ENCODE measurements around the gene DUS1L. TPM values are rescaled to one million over a fixed set of nuclear protein-coding genes. Genes with fewer than 3 reads are reported as not detected.

The DUS1L gene
- total RNA-seq = 55.7 and 75.2 TPM in 2 replicates

DNA sequence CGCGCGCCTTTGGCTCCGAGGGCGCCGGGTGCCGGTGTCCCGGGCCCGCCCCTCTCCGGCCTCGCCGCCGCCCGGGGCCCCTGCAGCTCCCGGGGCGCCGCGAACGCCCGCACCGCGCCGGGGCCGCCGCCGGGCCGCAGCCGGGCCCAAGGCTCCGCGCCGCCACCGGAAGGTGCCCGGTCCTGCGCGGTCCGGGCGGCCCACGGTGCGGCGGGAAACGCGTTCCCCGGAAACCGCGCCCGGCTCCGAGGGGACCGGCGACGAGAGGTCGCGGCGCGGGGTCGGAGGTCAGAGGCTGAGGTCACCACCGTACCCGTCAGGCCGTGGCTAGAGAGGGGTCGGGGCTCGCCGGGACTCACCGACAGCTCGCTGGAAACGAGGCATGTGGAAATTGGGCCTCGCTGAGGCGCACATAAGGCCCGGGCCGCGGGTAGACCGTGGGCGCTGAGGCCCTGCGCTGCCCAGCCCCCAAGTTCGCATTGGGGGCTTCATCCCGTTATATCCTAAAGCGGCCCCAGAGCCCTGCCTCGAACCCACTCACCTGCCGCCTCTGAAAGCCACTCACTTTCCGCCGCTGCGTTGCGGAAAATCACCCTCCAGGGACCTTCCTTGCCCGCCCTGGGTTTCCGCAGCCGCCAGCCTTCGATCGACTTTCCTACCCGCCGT lies at the start of gene DUS1L:
TSS of gene DUS1L (minus strand) at position 167 of the 666 bp plus-strand sequence. CDS start 745 bp downstream, outside the sequence.
- no peak for DNase-seq (ENCODE audit: extremely low read depth, low read depth, low spot score)

DNA sequence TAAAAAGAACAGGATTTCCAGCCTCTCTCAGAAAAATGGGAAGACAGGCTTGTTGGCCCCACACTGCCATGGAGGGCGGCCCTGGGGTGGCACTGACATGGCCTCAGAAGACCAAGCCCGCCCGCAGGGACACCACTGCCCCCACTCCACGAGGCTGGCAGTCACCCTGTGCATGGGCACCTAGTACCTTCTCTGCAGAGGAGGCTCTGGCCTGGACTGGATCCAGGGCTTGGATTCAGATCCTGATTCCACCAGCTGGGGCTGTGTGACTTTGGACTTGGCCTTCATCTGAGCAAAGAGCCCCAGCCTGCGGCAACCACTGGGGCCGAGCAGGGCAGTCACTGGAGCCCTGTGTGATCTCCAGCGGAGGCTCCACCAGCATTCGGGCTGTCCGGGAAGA lies 49.3 kb upstream of the DUS1L start:
- no peak for DNase-seq (ENCODE audit: extremely low read depth, low read depth, low spot score)

DNA sequence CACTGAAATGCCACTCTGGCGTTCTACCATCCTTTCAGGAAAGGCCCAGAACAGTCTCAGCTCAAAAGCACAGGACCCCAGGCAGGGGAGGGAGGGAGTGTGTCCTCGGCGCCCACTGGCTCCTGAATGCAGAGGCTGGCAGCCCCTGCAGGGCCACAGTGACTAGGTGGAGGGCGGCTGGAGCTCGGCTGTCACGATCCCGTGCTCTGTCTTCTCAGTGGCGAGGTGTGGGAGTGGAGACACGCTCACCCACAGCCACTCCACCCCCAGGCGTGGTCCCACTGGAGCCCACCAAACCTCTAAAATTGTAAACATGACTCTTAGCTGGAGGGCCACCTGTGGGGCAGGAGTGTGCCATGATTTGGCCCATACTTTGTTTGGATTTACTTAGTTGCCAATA lies 48.8 kb upstream of the DUS1L start:
- DNase-seq (ENCODE audit: extremely low read depth, low read depth, low spot score) = no peak

DNA sequence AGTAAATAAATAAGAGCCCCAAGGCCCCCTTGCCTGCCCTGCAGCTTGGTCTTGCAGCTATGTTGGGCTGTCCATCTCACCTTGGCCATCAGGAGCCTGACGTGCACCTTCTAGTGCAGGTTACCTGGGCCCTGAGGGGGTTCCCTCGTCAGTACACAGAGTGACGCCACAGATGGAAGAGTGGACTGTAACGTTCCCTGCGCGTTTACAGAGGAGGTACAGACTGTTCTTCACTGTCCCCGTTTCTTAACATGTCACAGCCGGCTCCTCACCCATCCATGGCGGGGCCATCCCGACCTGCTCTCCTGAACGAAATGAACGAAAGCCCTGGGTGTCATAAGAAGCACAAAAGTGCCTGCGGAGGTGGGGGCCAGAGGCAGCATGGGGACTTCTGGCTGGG lies 48.3 kb upstream of the DUS1L start:
- DNase-seq (ENCODE audit: extremely low read depth, low read depth, low spot score) = no peak

DNA sequence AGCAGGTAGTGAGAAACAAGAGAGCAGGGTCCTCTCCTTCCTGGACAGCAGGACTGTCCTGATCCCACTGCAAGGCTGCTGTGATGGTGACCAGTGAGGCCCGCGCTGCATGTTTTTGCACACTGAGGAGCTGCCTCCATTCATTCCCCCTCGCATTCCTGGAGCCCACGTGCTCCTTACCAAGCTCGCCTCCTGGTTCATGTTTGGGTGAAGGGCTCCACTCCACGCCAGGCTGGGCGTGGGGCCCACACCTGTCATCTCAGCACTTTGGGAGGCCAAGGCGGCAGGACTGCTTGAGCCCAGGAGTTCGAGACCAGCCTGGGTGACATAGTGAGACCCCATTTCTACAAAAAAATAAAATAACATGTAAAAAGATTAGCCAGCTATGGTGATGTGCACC lies 47.8 kb upstream of the DUS1L start:
- no peak for DNase-seq (ENCODE audit: extremely low read depth, low read depth, low spot score)

DNA sequence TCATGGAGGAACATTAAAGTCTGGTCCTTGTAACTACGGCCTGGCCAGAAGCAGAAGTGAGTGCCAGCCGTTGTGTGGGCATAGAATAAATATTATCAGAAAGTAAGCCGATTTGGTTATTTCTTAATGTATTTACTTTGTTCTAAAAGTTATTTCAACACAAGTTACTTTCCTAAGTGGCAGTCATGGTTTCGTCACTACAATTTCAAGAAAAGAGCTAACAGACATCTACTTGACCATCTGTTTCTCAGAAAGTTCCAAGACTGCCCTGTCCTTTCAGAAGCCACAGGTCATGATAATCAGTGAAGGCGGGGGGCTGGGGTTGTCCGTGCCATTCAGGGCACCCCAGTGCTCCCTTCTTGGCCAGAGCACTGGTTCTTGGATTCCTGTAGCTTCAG lies 47.3 kb upstream of the DUS1L start:
- no peak for DNase-seq (ENCODE audit: extremely low read depth, low read depth, low spot score)

DNA sequence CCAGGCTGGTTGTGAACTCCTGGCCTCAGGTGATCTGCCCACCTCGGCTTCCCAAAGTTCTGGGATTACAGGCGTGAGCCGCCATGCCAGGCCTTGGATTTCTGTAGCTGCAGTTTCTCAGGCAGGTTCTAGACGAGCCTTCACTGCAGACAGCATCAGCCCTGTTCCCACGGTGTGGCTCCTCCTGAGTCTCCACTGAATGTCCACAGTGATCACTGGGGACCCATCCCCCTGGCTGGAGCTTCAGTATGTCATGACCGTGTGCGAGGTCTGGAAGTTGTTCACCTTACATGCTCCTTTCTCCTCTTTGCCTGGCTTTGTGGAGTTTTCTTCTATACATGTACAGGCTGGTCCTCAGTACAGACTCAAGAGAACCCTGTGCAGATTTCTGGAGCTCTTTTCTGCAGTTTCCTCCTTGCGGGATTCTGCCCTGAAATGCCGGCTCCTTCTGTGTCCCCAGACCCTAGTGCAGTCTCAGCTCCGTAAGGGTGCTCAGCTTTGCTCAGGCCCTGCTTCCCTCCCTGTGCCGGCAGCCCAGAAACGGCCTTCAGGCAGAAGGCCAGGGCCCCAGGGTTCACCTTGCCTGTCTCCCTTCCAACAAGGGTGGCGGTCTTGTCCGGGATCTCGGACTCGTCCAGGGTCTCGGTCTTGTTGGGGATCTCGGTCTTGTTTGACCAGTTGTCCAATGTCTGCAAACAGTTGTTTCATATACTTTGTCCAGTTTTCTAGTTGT lies 46.7 kb upstream of the DUS1L start:
- no peak for DNase-seq (ENCODE audit: extremely low read depth, low read depth, low spot score)

DNA sequence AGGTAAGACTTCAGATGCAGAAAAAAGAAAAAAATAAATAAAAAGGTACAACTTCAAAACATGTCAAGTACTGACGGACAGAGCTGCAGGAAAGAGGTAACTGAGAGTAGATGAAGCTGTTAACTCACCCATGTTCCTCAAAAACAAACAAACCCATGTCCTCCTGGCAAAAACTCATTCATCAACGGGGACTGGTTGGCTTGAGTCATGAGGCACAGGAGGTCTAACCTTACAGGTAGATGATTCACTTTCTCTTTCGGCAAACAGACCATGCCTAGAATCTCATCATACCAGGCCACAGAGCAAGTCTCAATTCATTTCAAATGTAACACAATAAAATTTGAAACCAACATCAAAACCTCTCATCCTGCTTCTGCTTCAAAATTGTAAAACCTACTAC lies 44.7 kb upstream of the DUS1L start:
- no peak for DNase-seq (ENCODE audit: extremely low read depth, low read depth, low spot score)

DNA sequence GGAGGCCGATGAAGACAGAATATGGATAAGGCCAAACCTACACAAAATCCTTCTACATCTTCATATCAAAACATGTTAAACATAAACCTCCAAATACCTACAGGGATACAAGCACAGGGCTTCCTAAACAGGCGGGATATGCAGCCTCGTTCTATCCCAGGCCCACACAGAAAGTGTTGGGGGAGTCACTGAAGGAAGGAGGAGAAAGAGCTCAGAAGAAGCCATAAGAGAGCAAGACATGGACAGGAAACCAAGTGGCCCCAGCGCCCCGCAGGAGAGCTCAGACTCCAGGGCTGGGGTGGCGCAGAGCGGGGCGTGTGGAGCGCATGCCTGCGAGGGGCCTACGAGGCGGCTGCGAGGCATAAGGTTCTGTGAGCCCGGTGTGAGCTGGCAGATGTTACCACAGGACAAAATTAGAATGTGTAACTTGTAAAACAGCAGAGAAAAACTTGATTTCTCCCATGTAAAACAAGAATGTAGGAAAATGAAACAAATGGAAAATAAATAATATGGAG lies 43.4 kb upstream of the DUS1L start:
- no peak for DNase-seq (ENCODE audit: extremely low read depth, low read depth, low spot score)

DNA sequence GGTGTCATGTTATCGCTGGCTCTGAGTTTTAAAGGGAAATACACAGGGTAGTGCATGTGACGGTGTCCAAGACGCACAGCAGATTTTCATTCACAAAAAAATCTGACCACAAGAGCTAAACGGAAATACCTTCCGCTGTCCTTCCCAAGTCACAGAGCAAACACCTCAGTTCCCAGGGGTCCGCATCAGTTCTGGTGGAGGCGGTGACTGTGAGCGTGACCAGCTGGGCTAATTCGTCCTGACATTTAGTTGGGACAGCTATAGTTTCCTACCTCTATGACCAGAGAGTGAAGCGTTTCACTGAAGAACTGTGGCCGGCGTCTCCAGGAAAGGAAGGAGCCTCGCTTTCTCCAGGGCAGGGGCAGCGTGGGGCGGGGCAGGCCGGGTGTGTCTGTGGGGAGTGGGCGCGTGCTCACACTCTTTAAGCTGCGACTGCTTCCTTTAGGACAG lies 42.9 kb upstream of the DUS1L start:
- no peak for DNase-seq (ENCODE audit: extremely low read depth, low read depth, low spot score)

DNA sequence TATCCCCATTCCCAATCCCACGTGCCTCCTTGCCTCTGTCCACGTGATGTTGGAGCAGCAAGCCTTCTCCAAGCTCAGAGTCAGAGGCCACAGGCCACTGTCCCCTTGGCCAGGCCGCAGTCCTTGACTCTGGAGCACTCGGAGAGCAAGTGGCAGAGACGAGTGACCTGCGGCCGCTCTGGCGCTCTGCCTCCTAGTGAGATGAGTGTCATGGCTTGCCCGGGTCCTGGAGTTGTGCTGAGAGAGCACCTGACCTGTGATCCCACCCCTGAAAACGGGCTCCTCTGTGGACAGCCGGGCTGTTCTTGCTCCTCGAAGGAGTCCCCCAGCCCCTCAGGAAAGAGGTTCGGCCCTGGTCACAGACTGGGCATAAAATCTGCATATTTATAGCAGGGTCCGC lies 42.4 kb upstream of the DUS1L start:
- no peak for DNase-seq (ENCODE audit: extremely low read depth, low read depth, low spot score)

DNA sequence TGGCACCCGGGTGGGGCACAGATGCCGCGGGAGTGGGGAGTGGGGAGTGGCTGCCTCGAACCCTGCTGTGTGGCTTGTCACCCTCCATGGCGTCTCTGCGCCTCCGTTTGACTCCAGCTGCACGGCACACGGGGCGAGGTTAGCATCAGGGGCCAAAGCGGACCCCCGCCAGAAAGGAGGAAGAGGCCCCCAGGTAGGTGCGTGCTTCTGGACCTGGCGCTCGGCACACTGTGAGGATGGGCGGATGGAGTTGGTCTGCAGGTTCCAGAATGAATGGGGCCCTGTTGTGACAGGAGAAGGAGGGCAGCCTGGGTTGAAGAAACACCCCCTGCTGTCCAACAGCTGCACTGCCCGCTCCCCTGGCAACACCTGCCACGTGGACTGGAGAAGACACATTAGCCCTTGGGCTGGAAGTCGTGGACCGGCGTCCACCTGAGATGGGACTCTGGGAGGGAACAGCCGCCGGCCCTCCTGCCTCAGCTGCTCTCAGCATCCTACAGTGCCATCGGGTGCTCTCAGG lies 41.8 kb upstream of the DUS1L start:
- DNase-seq (ENCODE audit: extremely low read depth, low read depth, low spot score) = no peak

DNA sequence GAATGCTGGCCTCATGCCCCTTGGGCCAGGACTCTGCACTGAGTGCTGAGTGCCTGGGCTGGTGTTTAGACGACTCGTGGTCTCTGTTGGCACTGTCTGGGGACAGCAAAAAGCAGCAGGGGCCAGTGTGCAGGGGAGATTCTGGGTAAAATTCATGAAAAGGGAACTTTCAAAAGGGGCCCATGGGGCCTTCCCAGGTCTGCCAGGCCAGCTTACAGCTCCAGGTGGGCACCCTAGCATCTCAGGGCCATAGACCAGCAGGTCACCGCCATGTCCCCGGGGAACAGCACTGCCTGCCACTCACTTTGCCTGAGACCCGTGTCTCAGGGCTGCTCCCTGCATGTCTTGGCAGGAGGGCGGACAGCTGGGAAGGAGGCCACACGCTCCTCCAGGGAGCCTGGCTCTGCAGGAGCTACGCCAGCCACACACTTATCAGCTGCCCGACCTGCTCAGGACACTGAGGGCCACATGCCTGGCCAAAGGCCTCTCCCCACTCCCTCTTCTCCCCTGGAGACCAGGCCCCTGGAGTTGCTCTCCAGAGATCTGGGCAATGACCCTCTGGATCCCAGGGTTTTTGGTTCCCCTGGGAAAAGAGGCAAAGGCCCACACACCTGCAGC lies 41.2 kb upstream of the DUS1L start:
- no peak for DNase-seq (ENCODE audit: extremely low read depth, low read depth, low spot score)

DNA sequence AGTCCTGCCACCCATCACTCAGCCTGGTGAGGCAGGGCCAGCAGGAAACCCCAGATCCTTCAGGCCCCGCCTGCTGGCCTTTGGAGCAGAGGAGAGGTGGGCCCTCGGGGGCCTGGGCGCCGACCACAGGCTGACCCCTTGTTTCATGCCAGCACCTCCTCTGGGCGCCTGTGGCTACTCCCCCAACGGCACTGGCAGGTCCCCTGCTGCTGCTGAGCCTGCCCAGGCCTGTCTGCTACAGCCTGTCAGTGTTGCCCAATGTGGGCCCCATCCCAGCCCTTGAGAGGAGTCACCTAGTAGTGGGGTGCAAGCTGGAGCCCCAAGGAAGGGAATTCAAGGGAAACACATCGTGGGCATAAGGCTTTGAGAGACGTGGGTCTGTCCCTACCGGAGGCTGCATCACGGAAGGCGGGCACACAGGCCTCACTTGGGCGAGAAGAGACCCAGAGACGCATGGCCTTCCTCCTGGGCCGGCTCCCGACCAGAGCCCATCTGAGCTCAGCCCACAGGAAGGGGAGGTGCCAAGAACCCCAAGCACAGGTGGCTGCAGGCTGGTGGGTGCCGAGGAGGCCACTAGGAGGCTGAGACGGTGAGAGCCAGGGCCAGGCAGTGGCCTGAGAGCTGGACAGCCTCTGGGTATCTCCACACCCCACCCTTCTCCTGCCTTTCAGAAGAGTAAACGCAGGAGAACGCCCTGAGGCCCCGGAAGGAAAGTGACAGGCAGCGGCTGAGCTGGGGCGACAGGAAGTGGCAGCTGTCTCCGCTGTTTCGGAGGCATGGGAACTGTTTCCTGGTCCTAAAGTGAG lies 40.5 kb upstream of the DUS1L start:
- DNase-seq (ENCODE audit: extremely low read depth, low read depth, low spot score) = no peak

DNA sequence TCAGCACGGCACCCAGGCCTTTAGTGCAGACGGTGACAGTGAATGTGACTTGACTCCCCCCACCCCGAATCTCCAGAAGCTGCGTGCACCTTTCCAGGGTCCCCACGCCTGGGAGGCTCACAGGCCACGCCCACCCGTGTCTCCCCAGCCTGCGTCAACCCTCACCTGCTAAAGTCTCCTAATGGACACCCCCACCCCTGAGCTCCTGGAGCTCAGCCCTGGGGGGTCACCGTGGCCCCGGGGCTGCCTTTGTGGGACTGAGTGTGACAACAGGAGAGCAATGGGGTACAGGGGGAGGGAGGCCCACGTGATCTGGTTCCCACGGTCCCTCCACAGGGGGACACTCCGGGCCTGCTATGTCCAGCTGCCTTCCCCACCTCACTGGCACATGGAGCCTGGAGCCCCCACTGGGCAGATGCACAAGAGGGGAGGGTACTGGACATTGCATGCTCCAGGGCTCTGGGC lies 39.8 kb upstream of the DUS1L start:
- DNase-seq (ENCODE audit: extremely low read depth, low read depth, low spot score) = no peak

DNA sequence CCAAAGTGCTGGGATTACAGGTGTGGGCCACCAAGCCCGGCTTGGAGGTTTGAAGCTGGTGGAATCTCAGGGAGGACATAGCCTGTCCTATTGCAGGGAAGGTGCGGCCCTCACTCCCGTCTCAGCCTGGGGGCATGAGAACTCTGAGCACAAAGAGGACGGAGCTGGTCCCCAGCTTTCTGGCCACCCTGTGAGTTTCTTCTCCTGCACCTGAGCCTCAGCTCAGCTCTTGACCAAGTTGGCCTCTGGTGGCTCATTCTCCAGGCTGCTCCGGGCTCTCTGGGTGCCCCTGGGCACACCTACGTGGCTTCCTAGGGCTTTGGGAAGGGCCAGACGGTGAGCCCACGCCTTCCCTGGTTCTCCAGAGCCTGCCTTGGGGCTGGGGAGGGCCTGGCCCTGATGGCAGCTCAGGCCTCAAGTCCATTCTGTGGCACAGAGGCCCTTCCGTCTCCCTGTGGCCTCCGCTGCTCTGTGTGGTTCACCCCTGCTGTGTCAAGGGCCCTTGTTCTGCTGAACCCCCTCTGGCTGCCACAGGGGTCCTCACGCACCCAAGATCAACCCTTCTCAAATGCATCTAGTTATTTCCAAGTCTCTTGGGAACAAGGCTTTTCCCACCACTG lies 39.3 kb upstream of the DUS1L start:
- DNase-seq (ENCODE audit: extremely low read depth, low read depth, low spot score) = no peak

DNA sequence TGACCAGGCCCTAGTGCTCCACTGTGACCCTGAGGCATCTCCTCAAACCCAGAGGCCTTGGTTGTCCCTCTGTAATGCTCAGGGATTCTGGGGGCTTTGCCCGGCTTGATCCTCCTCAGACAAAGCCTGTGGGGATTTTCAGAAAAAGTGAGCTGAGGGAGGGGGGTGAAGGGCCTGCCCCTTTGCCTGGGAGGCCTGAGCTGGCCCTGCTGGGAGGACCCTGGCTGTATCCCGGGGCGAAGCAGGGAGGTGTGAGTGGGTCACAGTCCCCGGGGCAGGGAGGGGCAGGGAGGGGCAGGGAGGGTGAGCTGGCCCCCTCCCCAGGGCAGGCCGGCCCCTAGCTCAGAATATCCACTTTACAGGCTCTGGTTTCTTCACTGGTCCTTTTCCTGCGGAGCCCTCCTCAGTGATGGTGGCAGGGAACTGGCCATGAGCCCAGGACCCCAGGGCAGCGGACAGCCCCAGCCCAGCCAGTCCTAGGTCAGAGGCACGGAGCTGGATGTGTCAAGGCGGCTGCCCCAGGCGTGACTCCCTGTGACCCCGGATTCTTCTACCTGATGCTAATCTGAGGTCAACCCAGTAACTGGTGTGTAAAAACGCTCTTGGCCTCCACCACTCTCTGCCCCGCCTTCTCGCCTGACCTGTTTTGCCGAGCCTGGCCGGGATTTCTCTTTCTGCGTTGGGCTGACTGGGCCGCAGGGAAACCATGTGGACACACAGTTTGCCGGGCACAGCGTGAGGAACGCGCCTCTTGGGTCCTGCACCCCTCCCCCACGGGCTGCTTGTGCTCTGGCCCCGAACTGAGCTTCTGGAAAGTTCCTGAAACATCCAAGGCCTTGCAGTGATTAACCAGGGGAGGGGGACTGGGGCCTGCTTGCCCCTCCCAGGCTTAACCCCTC lies 38.2 kb upstream of the DUS1L start:
- no peak for DNase-seq (ENCODE audit: extremely low read depth, low read depth, low spot score)

DNA sequence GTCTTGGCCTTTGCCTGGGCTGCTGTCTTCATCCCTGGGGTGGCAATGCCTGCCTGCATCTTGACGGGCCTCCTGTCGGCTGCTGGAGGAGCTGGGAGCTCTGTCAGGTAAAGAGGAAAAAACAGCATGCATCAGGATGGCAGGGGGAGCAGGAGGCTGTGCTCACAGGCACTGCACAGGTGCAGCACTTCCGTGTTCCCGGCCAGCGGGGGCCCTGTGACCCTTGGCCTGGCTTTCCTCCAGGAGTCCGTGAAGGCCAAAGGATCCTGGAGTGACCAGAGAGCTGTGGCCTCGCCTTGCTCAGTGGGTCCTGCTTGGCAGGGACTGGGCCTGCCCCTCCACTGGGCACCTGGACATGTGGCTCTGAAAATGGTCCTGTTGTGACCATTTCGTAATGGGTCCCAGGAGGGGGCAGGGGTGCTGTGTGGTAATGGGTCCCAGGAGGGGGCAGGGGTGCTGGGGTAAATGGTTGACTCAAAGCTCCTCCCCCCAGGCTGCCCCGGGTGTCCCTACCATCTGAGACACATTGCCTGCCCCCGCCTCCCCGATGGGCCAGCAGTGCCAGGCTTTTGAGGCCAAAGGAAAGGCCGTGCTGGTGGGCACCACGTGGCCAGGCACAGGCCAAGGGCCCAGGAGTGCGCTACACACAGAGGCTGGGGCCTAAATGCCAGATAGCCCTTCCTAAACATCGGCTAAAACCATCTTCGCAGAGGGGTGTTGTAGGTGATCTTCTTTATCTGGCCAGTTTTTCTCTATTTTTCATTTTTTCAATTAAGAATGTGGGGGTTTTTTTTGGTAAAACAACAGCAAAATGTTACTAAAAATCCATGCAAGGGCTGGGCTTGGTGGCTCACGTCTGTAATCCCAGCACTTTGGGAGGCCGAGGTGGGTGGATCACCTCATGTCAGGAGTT lies 36.4 kb upstream of the DUS1L start:
- no peak for DNase-seq (ENCODE audit: extremely low read depth, low read depth, low spot score)
